GM23248 (cell line): ENCODE results near the gene NLGN2.

ENCODE experiments used
- EZH2 ChIP-seq: fragments of 200-600 bp; sonication (generic); IDR thresholded peaks from 2 replicates; pipeline ENCODE4 v1.6.1; 2018; ENCODE audit warnings: antibody characterized with exemption, mild to moderate bottlenecking; ENCODE audit not compliant: insufficient read depth, poor library complexity, severe bottlenecking
- EZH2phosphoT487 ChIP-seq: fragments of 200-600 bp; sonication (generic); IDR thresholded peaks from 2 replicates; pipeline ENCODE4 v1.6.1; 2018; ENCODE audit warnings: antibody characterized with exemption, moderate library complexity, mild to moderate bottlenecking, low read depth; ENCODE audit not compliant: insufficient read depth

- TF ChIP-seq EZH2 = no peak
- no peak for TF ChIP-seq EZH2phosphoT487
Measured at GRCh38 chr17:7468804-7469389, 61.3 kb downstream of the NLGN2 start.
